Renal pelvis (tissue), 4 donors: ENCODE data around the gene HABP4. TPM values are rescaled to one million over a fixed set of nuclear protein-coding genes. Genes with fewer than 3 reads are reported as not detected.
"Not testable (repeated sequence)": the region's sequence is repeated elsewhere in the genome, so short reads cannot be mapped to it uniquely, and the experiment has no call there.

Experiments used
- DNase-seq: peaks from one replicate; pipeline ENCODE4 v3.0.0-alpha.2; 2013
- polyA plus RNA-seq, 3 donors: library from polyadenylated mRNA; unstranded; fragments of 120-200 nt; gene quantifications; one replicate each; pipeline ENCODE4 v1.2.1, GENCODE V29; 2013; ENCODE audit not compliant: insufficient read length in 3 of 3

Gene HABP4
- polyA plus RNA-seq, 3 donors: 20.2 to 22.2 (median 20.2) TPM

DNA sequence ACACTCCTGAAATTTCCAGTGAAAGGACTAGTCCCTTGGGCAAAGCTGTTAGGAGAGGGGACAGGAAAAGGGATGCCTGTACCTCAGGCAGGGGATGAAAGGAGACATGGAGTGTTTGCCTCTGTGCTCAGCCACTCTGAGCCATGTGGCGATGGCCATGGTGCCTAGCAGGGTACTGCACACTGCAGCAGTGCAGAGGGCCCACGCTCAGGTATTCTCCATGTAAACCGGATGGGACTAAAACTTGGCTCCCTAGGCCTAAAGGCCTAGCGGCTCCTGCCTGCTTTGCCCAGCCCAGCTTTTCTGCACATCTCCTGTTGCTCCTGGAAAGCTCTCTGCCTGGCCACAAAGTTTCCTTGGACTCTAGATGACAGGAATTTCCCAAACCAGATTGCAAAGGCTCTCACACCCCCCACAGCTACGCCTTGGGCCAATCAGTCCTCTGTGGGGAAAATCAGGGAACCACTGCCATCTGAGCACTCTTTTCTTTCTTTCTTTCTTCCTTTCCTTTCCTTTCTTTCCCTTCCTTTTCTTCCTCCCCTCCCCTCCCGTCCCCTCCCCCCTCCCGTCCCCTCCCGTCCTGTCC, 44.3 kb downstream of the HABP4 start:
- DNase-seq: no peak

DNA sequence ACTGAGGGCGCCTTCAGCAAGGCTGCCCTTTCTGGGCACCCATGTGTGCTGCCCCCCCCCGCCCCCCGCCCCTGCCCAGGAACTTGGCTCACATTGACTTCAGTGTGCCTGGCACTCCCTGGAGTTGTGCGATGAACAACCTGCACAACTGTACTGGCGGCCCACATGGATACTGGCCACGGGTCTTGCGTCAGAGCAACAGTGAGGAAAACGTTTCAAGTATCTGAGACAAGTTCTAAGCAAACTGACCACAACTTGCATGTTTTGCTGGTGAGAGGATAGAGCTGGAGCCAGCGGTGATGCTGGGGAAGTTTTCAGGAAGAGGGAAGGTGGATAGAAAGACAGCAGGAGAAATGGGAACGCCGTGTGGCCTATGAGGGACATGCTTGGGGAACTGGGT, 45.4 kb downstream of the HABP4 start:
- DNase-seq: no peak

DNA sequence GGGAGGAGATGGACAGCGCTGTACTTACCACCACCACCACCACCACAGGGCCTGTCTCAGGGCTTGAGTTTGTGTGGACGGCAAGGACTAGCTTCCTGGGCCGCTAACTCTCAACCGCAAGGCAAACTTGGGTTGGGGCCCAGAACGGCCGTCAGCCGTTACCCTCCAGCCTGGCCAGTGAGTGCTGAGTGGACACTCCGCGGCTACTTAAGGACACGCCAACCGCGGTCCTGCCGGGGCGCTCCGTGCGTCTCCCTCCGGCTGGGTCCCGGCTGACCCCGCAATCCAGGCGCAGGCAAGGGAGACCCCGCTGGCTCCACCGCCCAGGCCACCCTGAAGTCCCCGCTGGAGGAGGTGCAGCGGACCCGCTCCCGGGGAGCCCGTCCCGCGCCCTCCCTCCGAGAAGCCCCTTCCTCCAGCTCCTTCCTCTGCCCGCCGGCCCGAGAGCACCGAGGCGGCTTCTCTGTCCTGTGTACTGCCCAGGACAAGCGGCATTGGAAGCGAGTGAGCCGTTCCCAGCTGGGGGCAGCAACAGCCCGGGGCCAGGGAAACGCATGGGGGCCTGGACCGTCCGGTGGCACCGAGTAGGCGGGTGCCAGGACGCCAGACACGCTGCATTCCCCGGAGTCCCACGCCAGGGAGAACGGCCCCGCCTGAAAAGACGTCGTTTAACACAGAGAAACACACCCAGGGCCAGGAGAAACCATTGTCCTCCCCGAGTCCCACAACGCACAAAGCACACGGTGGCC, 46.6 kb downstream of the HABP4 start:
- no peak for DNase-seq

DNA sequence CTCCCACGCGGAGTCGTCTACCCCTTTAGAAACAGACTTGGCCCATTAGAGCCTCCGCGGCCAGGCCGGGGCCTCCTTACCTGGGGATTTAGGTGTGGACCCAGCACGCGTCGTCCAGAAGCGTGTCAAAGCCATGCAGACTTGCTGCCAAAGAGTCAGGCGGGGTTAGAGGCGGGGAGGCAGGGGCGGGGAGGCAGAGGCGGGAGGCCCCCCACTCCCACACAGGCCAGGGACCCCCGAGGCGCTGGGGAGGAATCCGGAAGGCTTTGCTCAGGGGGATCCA, 47.1 kb downstream of the HABP4 start:
- no peak for DNase-seq

DNA sequence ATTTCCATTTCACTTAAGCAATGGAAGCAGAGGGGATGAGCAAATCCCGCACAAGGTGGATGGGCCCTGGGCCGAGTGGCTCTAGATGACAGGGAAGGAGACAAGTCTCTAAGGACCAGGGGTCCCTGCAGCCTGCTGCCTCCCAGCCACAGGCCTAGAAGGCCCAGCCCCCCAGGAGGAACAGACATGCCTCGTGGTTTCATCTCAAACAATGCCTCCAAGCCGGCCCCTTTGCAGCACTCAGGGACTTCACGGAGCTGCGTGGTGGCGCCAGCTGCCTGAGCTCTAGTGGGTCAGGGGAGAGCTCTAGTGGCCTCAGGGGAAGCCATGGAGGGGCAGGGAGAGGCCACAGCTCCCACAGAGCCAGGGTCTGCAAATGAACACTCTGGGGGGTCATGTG, 48.8 kb downstream of the HABP4 start:
- DNase-seq: no peak

DNA sequence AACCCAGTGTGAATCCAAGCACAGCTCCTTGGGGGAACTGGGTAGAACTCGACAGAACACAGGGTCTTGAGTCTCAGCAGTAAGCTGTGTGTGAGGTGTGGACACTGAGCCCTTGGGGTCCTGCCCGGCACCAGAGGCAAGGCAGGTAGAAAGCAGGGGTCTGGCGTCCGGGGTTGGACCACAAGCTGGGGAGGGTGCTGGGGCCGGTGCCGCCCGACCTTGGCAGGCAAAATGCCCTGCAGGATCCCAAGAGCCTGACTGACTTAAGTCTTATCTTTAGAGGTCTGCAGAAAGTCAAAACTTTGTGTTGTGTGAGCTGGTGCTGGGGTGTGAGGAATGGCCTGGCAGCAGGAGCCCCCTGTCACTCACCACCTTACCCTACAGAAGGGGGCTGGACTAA, 49.3 kb downstream of the HABP4 start:
- no peak for DNase-seq

DNA sequence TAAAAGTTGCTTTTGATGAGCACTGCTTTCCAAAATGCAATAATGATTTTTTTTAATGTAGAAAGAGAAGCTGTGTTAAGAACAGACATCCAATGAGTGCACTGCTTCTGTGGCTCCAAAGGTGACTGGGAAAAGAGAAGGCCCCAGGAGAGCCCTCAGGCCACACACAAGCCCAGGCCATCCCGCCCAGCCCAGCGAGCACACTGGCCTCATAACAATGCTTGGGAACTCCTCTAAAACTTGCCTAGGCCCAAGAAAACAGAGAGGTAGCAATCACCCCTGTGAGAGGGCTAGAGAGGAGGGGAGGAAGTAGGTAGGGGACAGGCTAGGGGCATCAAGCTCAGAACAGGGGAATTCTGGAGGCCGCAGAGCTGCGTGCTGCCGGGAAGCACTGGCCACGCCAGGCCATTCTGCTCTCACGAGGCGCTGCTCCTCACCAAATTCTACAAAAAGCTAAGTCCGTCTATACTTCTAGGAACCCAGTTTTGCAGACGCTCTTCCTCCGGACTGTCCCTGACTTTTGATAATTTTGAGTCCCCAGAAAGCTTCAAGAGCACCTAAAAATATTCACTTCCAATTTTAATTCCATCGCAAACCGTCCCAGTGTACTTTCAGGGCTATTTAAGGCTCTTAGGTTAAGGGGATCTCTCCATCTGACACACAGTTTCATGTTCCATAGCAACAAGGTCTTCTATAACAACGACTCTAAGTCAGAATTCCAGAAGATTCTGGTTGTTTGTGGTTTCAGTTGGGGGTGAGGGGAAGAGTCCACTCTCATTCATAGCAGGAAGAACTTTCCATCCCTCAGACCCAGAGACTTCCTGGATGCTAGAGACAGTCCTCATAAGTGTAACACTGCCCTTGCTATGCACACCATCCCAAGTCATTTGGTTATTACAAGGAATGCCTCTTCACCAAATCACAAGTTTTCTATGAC, 51.0 kb downstream of the HABP4 start:
- DNase-seq: no peak

DNA sequence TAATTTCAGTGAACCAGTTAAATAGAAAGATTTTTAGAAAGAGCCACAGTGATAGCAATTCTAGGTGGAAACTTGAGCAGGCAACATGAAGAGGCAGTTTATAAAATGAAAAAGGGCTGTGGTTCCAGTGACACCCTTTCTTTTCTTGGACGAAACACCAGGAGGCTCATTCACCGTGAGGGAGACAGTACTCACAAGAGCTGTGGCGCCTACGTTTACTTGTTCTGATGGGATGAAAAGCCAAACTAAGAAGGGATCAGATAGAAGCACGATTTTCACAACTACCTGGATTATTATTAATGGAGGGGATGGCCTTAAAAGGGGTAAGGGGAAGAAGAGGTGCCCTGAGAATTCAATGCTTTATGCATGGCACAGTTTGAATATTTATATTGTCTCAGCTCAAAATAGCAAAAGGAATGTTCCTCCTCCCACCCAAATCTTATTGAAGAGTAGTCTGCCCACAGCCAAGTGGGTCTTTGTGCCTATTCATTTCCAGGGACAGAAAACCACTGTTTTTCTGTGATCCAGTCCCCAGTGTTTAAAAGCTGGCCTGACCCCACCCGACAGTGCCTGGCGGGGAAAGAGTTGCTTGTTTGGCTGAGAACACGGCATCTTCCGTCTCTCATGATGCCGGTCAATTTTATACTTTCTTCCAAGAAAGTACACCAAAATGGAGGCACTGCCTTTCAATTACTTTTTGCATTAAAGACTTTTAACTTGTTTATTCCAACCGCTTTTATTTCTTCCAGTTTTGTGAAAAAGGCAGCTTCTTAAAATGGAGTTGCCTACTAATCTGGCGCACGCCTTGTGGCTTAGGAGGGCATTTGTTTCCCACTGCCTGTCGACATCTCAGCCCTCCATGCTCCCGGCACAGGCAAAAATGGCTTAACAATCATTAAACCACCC, 51.9 kb downstream of the HABP4 start:
- no peak for DNase-seq

DNA sequence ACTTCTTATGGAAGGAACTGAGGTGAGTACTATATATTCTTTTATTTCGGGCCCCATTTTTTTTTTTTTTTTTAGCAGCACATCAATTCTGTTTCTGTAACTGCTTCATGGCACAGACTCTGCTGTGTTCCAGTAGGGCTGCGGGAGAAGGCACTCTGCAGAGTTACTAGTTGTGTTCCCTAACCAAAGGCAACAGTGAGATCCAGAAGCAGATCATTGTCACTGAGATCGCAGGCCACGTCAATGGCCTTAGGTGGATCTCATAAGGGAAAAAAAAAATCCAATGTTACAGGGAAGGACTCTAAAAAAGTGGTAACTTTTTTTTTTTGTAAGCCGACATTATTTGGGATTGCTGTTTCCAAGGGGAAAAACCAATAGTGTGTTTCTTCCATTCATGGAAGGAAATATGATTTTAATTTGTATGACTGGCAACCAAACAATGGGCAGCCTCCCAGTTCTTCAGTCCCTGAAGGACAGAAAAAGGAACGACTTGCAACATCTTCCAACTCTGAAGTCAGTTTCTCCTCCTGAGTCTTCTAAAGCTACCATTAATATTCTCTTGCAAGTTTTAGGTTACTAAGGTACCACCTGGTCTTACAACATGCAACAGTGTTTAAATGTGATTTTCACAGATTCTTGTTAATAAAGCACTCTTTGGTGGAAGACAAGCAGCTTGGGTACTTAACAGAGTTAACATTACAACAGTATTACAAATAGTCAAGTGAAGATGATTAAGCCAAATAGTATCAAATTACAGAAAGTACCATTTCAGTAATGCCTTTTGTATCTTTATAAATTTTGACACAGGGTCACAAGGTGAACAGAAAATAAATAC, 52.8 kb downstream of the HABP4 start:
- DNase-seq: no peak

DNA sequence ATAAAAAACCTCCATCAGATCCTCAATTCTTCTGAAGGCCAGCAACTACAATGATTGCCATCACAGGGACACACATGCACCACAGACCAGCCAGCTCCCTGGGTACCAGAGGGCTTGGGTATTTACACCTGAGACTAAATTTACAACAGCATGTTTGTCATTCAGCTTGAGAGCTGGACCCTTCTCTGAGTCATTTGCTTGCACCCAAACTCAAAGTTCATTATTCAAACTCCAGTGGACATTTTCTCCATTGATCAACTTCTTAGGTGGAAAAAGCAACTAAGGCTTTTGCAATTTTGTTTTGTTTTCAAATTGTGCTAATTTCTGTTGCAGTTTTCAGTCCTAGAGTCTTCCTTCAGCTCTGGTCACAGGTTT, 53.4 kb downstream of the HABP4 start:
- not testable (repeated sequence) for DNase-seq

DNA sequence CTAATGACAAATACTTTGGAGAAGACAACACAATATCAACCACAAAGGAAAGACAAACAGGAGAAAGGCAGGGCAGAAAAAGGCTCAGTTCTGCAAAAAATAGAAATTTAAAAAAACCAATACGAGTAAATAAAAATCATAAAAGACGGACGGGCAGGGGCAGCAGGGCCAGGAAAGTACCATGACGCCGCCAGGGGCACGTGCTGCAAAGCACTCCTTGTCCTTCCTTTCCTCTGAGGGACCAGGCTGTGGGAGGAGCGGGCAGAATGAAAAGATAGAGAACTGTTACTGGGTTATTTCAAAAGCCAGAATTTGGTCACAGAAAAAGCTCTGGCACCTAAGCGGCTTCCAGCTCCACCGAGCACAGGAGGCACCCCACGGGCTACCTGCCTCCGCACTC, 53.9 kb downstream of the HABP4 start:
- no peak for DNase-seq

DNA sequence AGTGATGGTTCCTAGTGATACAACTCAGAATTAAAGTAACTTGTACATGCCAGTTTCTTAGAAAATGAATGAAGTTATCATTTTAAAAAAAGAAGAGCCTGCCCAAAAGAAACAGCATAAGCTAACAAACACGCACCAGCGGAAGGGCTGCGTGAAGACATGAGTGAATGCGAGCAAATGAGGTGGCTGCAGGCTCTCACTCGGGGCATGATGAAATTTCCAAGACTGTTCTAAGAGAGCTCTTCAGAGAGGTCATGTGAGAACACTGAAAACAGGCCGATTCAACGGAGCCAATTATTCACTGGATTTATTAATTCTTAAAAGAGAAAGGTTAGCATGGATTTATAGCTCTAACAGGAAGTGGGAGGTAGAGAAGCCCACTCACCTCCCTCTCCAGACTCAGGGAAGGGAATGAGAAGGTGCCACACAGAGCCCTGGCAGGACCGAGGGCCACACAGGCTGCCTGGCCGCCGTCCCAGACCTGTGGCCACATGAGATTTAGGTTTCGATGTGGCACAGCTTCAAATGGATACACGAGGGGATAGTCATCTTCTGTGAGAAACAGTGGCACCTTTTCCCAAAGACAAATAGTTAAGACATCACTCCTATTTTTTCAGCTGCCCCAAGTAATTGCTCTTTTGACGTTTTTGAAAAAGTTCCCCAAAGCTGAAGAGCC, 55.5 kb downstream of the HABP4 start:
- no peak for DNase-seq

DNA sequence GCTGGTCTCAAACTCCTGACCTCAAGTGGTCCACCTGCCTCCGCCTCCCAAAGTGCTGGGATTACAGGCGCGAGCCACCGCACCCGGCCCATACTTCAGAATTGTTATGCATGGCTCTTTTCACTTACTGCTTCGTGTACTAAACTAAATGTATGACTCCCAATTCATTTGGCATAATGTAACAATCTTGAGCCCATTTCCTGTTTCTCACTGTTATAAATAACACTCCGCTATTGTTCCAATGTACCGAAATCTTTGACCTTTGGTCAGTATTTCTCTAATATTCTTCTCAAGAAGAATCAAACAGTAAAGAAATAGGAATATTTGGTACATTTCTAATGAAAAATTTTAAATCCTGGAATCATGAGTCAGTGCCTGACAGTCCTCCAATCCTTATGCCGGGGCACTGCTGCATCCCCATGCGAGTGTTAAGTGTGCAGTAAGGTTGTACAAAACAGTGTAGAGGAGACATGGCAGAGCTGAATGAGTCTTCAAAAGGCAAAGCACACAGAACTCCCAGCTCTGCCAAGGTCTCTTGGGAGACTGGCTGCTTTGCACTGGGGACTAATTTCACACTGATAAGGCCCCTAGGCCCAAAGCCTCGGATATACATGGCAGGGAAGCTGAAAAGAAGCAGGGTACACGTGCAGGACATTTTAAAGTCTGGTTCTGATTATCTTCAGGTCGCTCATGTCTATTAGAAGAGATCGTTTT, 58.4 kb downstream of the HABP4 start:
- DNase-seq: no peak

DNA sequence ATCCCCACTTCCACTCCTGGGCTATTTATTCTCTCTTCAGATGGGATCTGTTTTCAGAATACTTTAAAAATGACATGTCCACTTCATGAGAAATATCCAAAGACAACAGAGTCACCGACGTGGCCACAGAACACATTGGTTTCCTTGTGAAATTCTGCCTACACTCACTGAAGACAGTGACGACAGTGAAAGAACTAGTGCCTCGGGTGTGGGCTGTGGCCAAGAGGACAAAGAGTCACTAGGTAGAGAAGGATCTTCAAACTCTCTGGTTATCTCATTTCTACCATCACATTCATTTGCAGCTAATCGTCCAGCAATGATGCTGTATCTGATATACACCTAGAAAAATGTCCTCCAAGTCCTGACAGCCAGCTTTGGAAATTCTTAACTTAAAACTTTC, 59.1 kb downstream of the HABP4 start:
- no peak for DNase-seq

DNA sequence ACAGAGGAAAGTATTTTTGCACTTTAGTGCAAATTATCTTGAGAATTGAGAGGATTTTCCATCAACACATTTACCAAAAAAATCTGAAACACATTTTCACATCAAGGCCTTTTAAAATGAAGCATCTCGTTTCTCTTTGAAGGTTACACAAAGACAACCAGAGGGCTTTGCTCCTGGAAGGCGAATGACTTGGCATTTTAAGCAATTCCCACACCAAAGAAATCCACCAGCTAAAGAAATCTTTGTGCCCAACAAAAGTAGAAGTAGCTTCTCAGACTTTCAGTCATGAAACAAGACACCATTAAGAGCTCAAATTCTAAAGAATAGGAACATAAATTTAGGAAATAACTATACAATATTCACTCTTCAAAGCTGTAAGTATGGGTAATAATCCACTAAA, 59.9 kb downstream of the HABP4 start:
- no peak for DNase-seq

DNA sequence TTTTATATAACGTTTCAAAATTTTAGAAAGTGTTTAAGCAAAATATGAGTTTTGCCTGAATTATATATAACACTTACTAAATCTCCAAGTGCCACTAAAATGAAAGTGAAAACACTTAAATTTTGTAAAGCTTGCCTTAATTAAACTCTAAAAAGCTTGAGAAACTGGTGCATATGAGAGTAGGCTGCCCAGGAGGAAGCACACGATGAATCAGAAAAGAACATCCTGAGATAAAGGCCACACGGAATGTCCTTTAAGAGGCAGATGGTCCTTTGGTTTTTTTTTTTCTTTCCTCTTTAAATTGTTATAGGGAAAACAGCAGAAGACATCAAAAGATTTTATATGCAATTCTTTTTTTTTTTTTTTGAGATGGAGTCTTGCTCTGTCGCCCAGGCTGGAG, 60.3 kb downstream of the HABP4 start:
- DNase-seq: no peak

DNA sequence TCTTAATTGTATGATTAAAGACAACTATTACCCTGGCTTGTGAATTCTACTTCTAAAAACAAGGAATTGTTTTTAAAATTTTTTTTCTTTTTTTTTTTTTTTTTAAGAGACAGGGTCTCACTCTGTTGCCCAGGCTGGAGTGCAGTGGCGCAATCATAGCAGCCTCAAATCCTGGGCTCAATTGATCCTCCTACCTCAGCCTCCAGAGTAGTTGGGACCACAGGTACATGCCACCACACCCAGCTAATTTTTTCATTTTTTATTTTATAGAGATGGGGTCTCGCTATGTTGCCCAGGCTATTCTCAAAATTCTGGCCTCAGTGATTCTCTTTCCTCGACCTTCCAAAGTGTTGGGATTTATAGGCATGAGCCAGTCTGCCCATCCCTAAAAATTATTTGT, 62.3 kb downstream of the HABP4 start:
- DNase-seq: no peak

DNA sequence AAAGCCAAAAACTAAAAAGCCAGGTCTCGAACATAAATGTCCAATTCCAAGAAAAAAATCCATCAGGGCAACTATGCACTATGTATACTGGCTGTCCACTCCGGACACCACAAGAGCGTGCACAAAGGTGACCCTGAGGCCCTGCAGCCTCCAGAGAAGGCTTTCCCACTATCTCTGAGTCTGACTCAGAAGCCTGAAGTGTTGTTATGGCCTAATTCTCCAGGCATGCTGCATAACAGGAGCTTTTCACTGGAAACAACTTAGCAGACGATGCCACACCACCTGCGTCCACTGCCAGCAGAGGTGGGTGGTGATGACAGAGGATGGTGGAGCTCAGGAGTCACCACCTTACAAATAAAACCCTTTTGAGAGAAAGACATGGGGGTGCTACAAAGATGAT, 63.7 kb downstream of the HABP4 start:
- DNase-seq: no peak

DNA sequence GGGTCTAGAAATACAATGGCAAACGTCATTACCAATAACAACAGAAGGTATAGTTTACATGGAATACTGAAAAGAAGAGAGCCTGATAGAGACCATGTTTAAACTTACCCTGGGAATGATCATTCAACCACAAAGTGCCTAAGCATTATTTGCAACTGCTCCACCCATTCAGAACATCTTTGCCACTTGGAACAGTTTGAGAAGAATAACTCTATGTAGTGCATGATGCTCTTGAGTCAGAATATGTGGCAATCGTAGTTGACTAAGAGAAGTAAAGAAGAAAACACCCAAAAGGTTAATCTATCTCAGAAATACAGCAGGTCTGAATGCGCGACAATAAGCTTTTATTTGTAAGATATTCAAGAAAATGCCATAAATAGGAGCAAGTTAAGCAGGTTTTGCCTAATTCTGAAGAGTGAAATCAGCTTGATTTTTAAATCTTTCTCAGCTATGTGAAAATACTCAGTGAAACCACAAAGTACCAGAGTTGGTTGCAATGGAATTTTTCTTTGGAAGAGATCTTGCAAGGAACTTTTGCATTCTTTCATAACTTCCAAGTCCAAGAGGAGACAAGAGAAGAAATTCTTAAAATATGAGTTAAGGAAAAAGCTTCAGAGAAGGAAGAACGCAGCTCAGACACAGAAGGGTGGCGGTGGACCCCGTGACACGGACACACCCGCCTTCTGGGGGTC, 64.3 kb downstream of the HABP4 start:
- no peak for DNase-seq
